A549 (cell line): ENCODE results near the gene EIF4A2. TPM values are rescaled to one million over a fixed set of nuclear protein-coding genes. Genes with fewer than 3 reads are reported as not detected.

Source experiments
- ATAC-seq, 2 experiments: fragments of 200-7000 bp in 1 of 2; fragments of >200 bp in 1 of 2; cut with Nextera tagmentation in 1 of 2; cut with Tn5 transposase in 1 of 2; 3 replicates each; pipeline versions ENCODE4 v1.8.0 to v1.9.1; 2018 to 2020; ENCODE audit warnings: mild to moderate bottlenecking in 1 of 2, moderate library complexity in 1 of 2
- CTCF ChIA-PET: fragments of 300-600 bp; sonication (Branson Sonifier 250); formaldehyde crosslinking; extraction: SDS; loops from one replicate; lab custom pipeline; 2021; ENCODE audit warnings: antibody characterized with exemption, inconsistent platforms; lab: Yijun Ruan, JAX
- POLR2A ChIA-PET: fragments of 350-600 bp; formaldehyde crosslinking; extraction: SDS; loops from one replicate; lab custom pipeline; 2021; ENCODE audit warnings: antibody characterized with exemption, inconsistent platforms; lab: Yijun Ruan, JAX
- DNase-seq, 2 experiments: peaks; one replicate each; pipeline versions ENCODE4 v3.0.0 to v3.0.0-alpha.2; 2011 to 2016; ENCODE audit warnings: low read depth in 1 of 2, low spot score in 1 of 2
- FAIRE-seq: peaks from 2 replicates; lab custom pipeline; 2011; peaks lifted over from hg19 to GRCh38; lab: Jason Lieb, UNC
- H3K27ac ChIP-seq, 2 experiments: fragments of >200 bp; sonication (Bioruptor Twin); formaldehyde crosslinking; 3 replicates each; pipeline ENCODE4 v1.5.1; 2016 to 2017
- H3K4me1 ChIP-seq: fragments of >200 bp; sonication (Bioruptor Twin); formaldehyde crosslinking; 3 replicates; pipeline ENCODE4 v1.6.1; 2016
- H3K4me2 ChIP-seq: fragments of >200 bp; sonication (Bioruptor Twin); formaldehyde crosslinking; 3 replicates; pipeline ENCODE4 v1.6.1; 2016
- H3K4me3 ChIP-seq: fragments of >200 bp; sonication (Bioruptor Twin); formaldehyde crosslinking; 3 replicates; pipeline ENCODE4 v1.5.1; 2016
- H3K9me3 ChIP-seq: fragments of >200 bp; sonication (Bioruptor Twin); formaldehyde crosslinking; 3 replicates; pipeline ENCODE4 v1.6.1; 2016
- CHD2 ChIP-seq: fragments of 150-350 bp; IDR thresholded peaks from 2 replicates; pipeline ENCODE4 v1.6.1; 2014; ENCODE audit warnings: low read length; ENCODE audit not compliant: partially characterized antibody
- CHD4 ChIP-seq: fragments of 200-600 bp; sonication (generic); IDR thresholded peaks from 2 replicates; pipeline ENCODE4 v1.6.1; 2016; ENCODE audit warnings: antibody characterized with exemption, mild to moderate bottlenecking, borderline replicate concordance
- EHF ChIP-seq: fragments of 250-450 bp; sonication (Bioruptor Pico); IDR thresholded peaks from 2 replicates; pipeline ENCODE4 v1.5.0; 2020; ENCODE audit warnings: mild to moderate bottlenecking
- EHMT2 ChIP-seq: fragments of 200-600 bp; sonication (generic); IDR thresholded peaks from 2 replicates; pipeline ENCODE4 v1.6.1; 2016; ENCODE audit warnings: antibody characterized with exemption, low read depth, mild to moderate bottlenecking, moderate library complexity
- ESRRA ChIP-seq: fragments of 150-350 bp; IDR thresholded peaks from 2 replicates; pipeline ENCODE4 v1.6.1; 2014; ENCODE audit warnings: mild to moderate bottlenecking, low read length, borderline replicate concordance
- FOSB ChIP-seq: fragments of 250-450 bp; sonication (Bioruptor Pico); IDR thresholded peaks from 2 replicates; pipeline ENCODE4 v1.5.0; 2020; ENCODE audit warnings: mild to moderate bottlenecking, moderate library complexity
- HDAC2 ChIP-seq: fragments of 200-600 bp; sonication (generic); IDR thresholded peaks from 2 replicates; pipeline ENCODE4 v1.6.1; 2016
- HEYL ChIP-seq: fragments of 250-450 bp; sonication (Bioruptor Pico); IDR thresholded peaks from 2 replicates; pipeline ENCODE4 v1.8.0; 2021; ENCODE audit warnings: mild to moderate bottlenecking, moderate library complexity
- HOXA7 ChIP-seq: fragments of 250-450 bp; sonication (Bioruptor Pico); IDR thresholded peaks from 2 replicates; pipeline ENCODE4 v1.5.0; 2020; ENCODE audit warnings: mild to moderate bottlenecking, moderate library complexity
- HOXB13 ChIP-seq: fragments of 250-450 bp; sonication (Bioruptor Pico); IDR thresholded peaks from 2 replicates; pipeline ENCODE4 v1.5.0; 2020; ENCODE audit warnings: low read depth, mild to moderate bottlenecking, moderate library complexity
- HOXB5 ChIP-seq: fragments of 250-450 bp; sonication (Bioruptor Pico); IDR thresholded peaks from 2 replicates; pipeline ENCODE4 v1.5.0; 2020; ENCODE audit warnings: mild to moderate bottlenecking, moderate library complexity
- MAFK ChIP-seq: fragments of 450-650 bp; IDR thresholded peaks from 2 replicates; pipeline ENCODE4 v1.6.1; 2014; ENCODE audit not compliant: partially characterized antibody
- MYC ChIP-seq: IDR thresholded peaks from 2 replicates; pipeline ENCODE4 v1.6.1; 2012; ENCODE audit warnings: mild to moderate bottlenecking, inconsistent platforms, low read length, improper control_type of control experiment, borderline replicate concordance
- NR3C1 ChIP-seq: fragments of >200 bp; sonication (Bioruptor Twin); formaldehyde crosslinking; IDR thresholded peaks from 3 replicates; pipeline ENCODE4 v1.6.1; 2017
- POLR2A ChIP-seq: IDR thresholded peaks from 2 replicates; pipeline ENCODE4 v1.6.1; 2012; ENCODE audit warnings: mild to moderate bottlenecking, low read length
- RAD21 ChIP-seq, 2 experiments: fragments of >200 bp in 1 of 2; sonication (Bioruptor Twin) in 1 of 2; formaldehyde crosslinking in 1 of 2; IDR thresholded peaks in 1 of 2; conservative IDR thresholded peaks in 1 of 2; 2 replicates in 1 of 2; 3 replicates in 1 of 2; pipeline ENCODE4 v1.6.1; 2012 to 2018; ENCODE audit warnings: inconsistent platforms in 1 of 2
- RARB ChIP-seq: fragments of 250-450 bp; sonication (Bioruptor Pico); IDR thresholded peaks from 2 replicates; pipeline ENCODE4 v1.8.0; 2021; ENCODE audit warnings: mild to moderate bottlenecking, moderate library complexity
- SMC3 ChIP-seq: fragments of >200 bp; sonication (Bioruptor Twin); formaldehyde crosslinking; IDR thresholded peaks from 3 replicates; pipeline ENCODE4 v1.6.1; 2018; ENCODE audit warnings: inconsistent platforms
- TP53 ChIP-seq: fragments of 250-450 bp; sonication (Bioruptor Pico); IDR thresholded peaks from 2 replicates; pipeline ENCODE4 v1.5.0; 2021; ENCODE audit warnings: mild to moderate bottlenecking, moderate library complexity
- ZC3H11A ChIP-seq: fragments of 450-650 bp; IDR thresholded peaks from 2 replicates; pipeline ENCODE4 v1.6.1; 2014; ENCODE audit warnings: antibody characterized with exemption, mild to moderate bottlenecking
- ZFP36 ChIP-seq: fragments of 450-650 bp; IDR thresholded peaks from 2 replicates; pipeline ENCODE4 v1.6.1; 2014; ENCODE audit warnings: borderline replicate concordance; ENCODE audit not compliant: partially characterized antibody
- ZNF302 ChIP-seq: fragments of 250-450 bp; sonication (Bioruptor Pico); IDR thresholded peaks from 2 replicates; pipeline ENCODE4 v1.9.0; 2021; ENCODE audit warnings: inconsistent platforms, mild to moderate bottlenecking, moderate library complexity
- ZSCAN20 ChIP-seq: fragments of 250-450 bp; sonication (Bioruptor Pico); IDR thresholded peaks from 2 replicates; pipeline ENCODE4 v1.8.0; 2022; ENCODE audit warnings: mild to moderate bottlenecking, moderate library complexity
- WGBS: methylation state at CpG from one replicate; pipeline ENCODE4 v1.1.6; 2017; ENCODE audit errors: missing lambda C conversion rate; 5-methylcytosine and 5-hydroxymethylcytosine counted together
- polyA plus RNA-seq, 4 experiments: library from polyadenylated mRNA; depleted of rRNA in 3 of 4; stranded (reverse); fragments of >200 nt; fragmentation: RNase III in 1 of 4; extraction: RNeasy Plus Mini Kit Qiagen cat#74134 plus additional on column Dnase treatment in 1 of 4; gene quantifications; 2 replicates in 3 of 4; 3 replicates in 1 of 4; pipeline ENCODE4 v1.2.3, GENCODE V29; 2011 to 2017
- TF ChIP-seq, protein P1 (sequence below): IDR thresholded peaks from 2 replicates; pipeline ENCODE4 v1.6.1; 2012
- TF ChIP-seq, protein P2 (sequence below): fragments of 200-600 bp; sonication (generic); IDR thresholded peaks from 2 replicates; pipeline ENCODE4 v1.6.1; 2016; ENCODE audit warnings: antibody characterized with exemption, mild to moderate bottlenecking, moderate library complexity
- TF ChIP-seq, protein P3 (sequence below): fragments of 250-450 bp; sonication (Bioruptor Pico); IDR thresholded peaks from 2 replicates; pipeline ENCODE4 v1.5.0; 2020; ENCODE audit warnings: low read depth, mild to moderate bottlenecking, moderate library complexity
- TF ChIP-seq, protein P4 (sequence below): IDR thresholded peaks from 2 replicates; pipeline ENCODE4 v1.6.1; 2012; ENCODE audit warnings: low read depth, borderline replicate concordance
- TF ChIP-seq, protein P5 (sequence below): IDR thresholded peaks from 2 replicates; pipeline ENCODE4 v1.6.1; 2012
- TF ChIP-seq, protein P6 (sequence below): fragments of 150-350 bp; IDR thresholded peaks from 2 replicates; pipeline ENCODE4 v1.6.1; 2014; ENCODE audit warnings: low read depth, mild to moderate bottlenecking, low read length
- TF ChIP-seq, protein P7 (sequence below): fragments of >200 bp; sonication (Bioruptor Twin); formaldehyde crosslinking; IDR thresholded peaks from 3 replicates; pipeline ENCODE4 v1.6.1; 2016
- TF ChIP-seq, protein P8 (sequence below): fragments of 450-650 bp; IDR thresholded peaks from 2 replicates; pipeline ENCODE4 v1.6.1; 2014; ENCODE audit warnings: antibody characterized with exemption

Gene EIF4A2
- polyA plus RNA-seq, 2 of the 4 experiments (the other 2 are of a cell fraction) = 172 to 493 TPM

DNA sequence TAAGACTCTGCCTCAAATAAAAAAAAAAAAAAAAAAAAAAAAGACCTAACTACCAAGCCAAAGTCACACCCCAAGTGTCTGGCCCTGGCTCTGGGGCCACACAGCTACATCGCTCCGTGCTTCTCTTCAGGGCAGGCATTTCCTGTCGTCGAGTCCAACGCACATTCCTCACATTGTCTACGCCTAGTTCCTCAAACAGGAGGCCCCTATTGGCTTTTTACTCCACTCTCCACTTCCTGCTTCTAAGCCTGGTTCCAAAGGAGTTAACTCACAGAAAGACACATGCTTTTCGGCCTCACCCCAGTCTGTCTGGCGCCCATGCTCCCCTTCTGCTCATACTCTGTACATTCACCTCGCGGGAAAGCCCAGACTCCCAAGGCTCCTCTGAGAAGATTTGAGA lies 37.4 kb upstream of the EIF4A2 start:
- H3K4me2 ChIP-seq = peak overlapping the region; percentile 69

More for the DNA sequence above, 37.4 kb upstream of the EIF4A2 start:
- peak overlapping the region; percentile 86 to 87 for H3K27ac ChIP-seq
- ChIA-PET CTCF (no interaction called here), POLR2A (interaction anchor here (0.5 to 1.2 kb wide), 2 partner anchors 14 to 37 kb away, joined by 3 to 4 read pairs; partner anchors contain the start of gene EIF4A2)
- DNase-seq (peak; percentile 76 to 95), ATAC-seq (peak; percentile 98), FAIRE-seq (no peak)
- no peak overlapping the region for H3K4me3 ChIP-seq
- TF ChIP-seq MYC (no peak; the same call in 1 of the 2 replicates), HOXB13 (CRISPR knock-in tag) (0 out of 2 replicates have a peak, but pooled peaks have one; percentile 46), HOXB5 (CRISPR knock-in tag) (no peak), SMC3 (no peak), CHD4 (no peak), EHMT2 (no peak), HEYL (CRISPR knock-in tag) (no peak), ESRRA (no peak), RAD21 (conservative IDR thresholded peaks at IDR 0.05 in 1 of 2, IDR thresholded peaks at IDR 0.05 in 1 of 2) (no peak), ZNF302 (CRISPR knock-in tag) (no peak), CHD2 (no peak), ZC3H11A (no peak), ZSCAN20 (CRISPR knock-in tag) (no peak), MAFK (no peak), FOSB (CRISPR knock-in tag) (no peak), TP53 (no peak), HDAC2 (no peak), HOXA7 (CRISPR knock-in tag) (no peak), EHF (CRISPR knock-in tag) (no peak), RARB (CRISPR knock-in tag) (no peak), POLR2A (0 out of 2 replicates have a peak, but pooled peaks have one; percentile 23), ZFP36 (no peak), NR3C1 (no peak)
- TF ChIP-seq, protein P1, sequence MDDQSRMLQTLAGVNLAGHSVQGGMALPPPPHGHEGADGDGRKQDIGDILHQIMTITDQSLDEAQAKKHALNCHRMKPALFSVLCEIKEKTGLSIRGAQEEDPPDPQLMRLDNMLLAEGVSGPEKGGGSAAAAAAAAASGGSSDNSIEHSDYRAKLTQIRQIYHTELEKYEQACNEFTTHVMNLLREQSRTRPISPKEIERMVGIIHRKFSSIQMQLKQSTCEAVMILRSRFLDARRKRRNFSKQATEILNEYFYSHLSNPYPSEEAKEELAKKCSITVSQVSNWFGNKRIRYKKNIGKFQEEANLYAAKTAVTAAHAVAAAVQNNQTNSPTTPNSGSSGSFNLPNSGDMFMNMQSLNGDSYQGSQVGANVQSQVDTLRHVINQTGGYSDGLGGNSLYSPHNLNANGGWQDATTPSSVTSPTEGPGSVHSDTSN = no peak
- TF ChIP-seq, protein P2, sequence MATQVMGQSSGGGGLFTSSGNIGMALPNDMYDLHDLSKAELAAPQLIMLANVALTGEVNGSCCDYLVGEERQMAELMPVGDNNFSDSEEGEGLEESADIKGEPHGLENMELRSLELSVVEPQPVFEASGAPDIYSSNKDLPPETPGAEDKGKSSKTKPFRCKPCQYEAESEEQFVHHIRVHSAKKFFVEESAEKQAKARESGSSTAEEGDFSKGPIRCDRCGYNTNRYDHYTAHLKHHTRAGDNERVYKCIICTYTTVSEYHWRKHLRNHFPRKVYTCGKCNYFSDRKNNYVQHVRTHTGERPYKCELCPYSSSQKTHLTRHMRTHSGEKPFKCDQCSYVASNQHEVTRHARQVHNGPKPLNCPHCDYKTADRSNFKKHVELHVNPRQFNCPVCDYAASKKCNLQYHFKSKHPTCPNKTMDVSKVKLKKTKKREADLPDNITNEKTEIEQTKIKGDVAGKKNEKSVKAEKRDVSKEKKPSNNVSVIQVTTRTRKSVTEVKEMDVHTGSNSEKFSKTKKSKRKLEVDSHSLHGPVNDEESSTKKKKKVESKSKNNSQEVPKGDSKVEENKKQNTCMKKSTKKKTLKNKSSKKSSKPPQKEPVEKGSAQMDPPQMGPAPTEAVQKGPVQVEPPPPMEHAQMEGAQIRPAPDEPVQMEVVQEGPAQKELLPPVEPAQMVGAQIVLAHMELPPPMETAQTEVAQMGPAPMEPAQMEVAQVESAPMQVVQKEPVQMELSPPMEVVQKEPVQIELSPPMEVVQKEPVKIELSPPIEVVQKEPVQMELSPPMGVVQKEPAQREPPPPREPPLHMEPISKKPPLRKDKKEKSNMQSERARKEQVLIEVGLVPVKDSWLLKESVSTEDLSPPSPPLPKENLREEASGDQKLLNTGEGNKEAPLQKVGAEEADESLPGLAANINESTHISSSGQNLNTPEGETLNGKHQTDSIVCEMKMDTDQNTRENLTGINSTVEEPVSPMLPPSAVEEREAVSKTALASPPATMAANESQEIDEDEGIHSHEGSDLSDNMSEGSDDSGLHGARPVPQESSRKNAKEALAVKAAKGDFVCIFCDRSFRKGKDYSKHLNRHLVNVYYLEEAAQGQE = no peak
- TF ChIP-seq, protein P3, sequence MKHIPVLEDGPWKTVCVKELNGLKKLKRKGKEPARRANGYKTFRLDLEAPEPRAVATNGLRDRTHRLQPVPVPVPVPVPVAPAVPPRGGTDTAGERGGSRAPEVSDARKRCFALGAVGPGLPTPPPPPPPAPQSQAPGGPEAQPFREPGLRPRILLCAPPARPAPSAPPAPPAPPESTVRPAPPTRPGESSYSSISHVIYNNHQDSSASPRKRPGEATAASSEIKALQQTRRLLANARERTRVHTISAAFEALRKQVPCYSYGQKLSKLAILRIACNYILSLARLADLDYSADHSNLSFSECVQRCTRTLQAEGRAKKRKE (CRISPR knock-in tag) = no peak
- TF ChIP-seq, protein P4, sequence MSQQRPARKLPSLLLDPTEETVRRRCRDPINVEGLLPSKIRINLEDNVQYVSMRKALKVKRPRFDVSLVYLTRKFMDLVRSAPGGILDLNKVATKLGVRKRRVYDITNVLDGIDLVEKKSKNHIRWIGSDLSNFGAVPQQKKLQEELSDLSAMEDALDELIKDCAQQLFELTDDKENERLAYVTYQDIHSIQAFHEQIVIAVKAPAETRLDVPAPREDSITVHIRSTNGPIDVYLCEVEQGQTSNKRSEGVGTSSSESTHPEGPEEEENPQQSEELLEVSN = 0 out of 2 replicates have a peak, but pooled peaks have one; percentile 20
- TF ChIP-seq, protein P5, sequence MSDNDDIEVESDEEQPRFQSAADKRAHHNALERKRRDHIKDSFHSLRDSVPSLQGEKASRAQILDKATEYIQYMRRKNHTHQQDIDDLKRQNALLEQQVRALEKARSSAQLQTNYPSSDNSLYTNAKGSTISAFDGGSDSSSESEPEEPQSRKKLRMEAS = peak; percentile 79
- TF ChIP-seq, protein P6, sequence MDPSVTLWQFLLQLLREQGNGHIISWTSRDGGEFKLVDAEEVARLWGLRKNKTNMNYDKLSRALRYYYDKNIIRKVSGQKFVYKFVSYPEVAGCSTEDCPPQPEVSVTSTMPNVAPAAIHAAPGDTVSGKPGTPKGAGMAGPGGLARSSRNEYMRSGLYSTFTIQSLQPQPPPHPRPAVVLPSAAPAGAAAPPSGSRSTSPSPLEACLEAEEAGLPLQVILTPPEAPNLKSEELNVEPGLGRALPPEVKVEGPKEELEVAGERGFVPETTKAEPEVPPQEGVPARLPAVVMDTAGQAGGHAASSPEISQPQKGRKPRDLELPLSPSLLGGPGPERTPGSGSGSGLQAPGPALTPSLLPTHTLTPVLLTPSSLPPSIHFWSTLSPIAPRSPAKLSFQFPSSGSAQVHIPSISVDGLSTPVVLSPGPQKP = no peak
- TF ChIP-seq, protein P7, sequence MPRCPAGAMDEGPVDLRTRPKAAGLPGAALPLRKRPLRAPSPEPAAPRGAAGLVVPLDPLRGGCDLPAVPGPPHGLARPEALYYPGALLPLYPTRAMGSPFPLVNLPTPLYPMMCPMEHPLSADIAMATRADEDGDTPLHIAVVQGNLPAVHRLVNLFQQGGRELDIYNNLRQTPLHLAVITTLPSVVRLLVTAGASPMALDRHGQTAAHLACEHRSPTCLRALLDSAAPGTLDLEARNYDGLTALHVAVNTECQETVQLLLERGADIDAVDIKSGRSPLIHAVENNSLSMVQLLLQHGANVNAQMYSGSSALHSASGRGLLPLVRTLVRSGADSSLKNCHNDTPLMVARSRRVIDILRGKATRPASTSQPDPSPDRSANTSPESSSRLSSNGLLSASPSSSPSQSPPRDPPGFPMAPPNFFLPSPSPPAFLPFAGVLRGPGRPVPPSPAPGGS = 0 out of 3 replicates have a peak, but pooled peaks have one; percentile 23
- TF ChIP-seq, protein P8, sequence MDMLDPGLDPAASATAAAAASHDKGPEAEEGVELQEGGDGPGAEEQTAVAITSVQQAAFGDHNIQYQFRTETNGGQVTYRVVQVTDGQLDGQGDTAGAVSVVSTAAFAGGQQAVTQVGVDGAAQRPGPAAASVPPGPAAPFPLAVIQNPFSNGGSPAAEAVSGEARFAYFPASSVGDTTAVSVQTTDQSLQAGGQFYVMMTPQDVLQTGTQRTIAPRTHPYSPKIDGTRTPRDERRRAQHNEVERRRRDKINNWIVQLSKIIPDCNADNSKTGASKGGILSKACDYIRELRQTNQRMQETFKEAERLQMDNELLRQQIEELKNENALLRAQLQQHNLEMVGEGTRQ = no peak
- peaks cover 51% of the 10 kb centered on the region for H3K4me1 ChIP-seq
- under 1% methylated on average over 10 of the region's 10 CpGs for WGBS
- H3K9me3 ChIP-seq = no peaks in the 10 kb centered on the region
